ENCODE results near the gene PPL. TPM values are rescaled to one million over a fixed set of nuclear protein-coding genes. Genes with fewer than 3 reads are reported as not detected.

PPL gene
- total and polyA plus RNA-seq, 2 of the 8 experiments (the other 6 are each of a cell fraction or from before 2014, with no cell fraction given), result 11.3 to 29.5 TPM

- H3K14ac ChIP-seq (ENCODE audit: insufficient read length), result no peak overlapping the region
- H3K23ac ChIP-seq (ENCODE audit: insufficient read length), result no peak overlapping the region
- H3K18ac ChIP-seq (ENCODE audit: extremely low read depth, low read length), result no peak overlapping the region
- H2BK12ac ChIP-seq (ENCODE audit: low read depth, low read length), result no peak overlapping the region
- DNase-seq (ENCODE audit: low read depth in 1 of 2, low spot score in 2 of 2) (no peak), FAIRE-seq (no peak)
- no peak overlapping the region for H3K27ac ChIP-seq (ENCODE audit: low read depth, low read length)
- no peak overlapping the region for H3K4me3 ChIP-seq (ENCODE audit: extremely low read depth in 1 of 4, insufficient read depth in 2 of 4, low read depth in 3 of 4, low read length in 4 of 4)
- H3K23me2 ChIP-seq (ENCODE audit: low read depth, low read length), result no peaks in the 10 kb centered on the region
- no peak overlapping the region for H2AFZ ChIP-seq (ENCODE audit: low read length)
- no peak overlapping the region for H3K9ac ChIP-seq (replicated peaks in 1 of 4; ENCODE audit: extremely low read depth in 1 of 4, low read depth in 3 of 4, low read length in 3 of 4)
- H4K8ac ChIP-seq (ENCODE audit: extremely low read depth, insufficient read depth, low read length), result no peak overlapping the region
- no peak overlapping the region for H2BK15ac ChIP-seq (ENCODE audit: low read length)
- peaks cover 0 to 8% (median 2%) of the 10 kb centered on the region in 4 experiments; a peak in 3 of 8 replicates for H3K36me3 ChIP-seq (ENCODE audit: control insufficient read depth in 2 of 4, insufficient read depth in 4 of 4, low read length in 3 of 4)
- no peak overlapping the region for H2BK120ac ChIP-seq (replicated peaks; ENCODE audit: low read depth, low read length)
- no peak overlapping the region for H2BK20ac ChIP-seq (ENCODE audit: low read length)
- no peak overlapping the region for H2BK5ac ChIP-seq (ENCODE audit: low read depth, low read length)
- ChIA-PET CTCF (ENCODE audit: partially characterized antibody) (interaction anchor here (0.6 to 1.3 kb wide), 4 partner anchors 9 to 119 kb away, joined by 3 read pairs; no protein-coding TSS in a partner anchor), POLR2A (ENCODE audit: partially characterized antibody) (interaction anchor here (1.1 to 3.0 kb wide), 2 partner anchors 9 to 12 kb away, joined by 3 to 11 read pairs; no protein-coding TSS in a partner anchor)
- H2AK5ac ChIP-seq (ENCODE audit: low read depth, low read length), result no peak overlapping the region
- WGBS, 2 experiments (ENCODE audit: extremely low coverage in 1 of 2, insufficient coverage in 1 of 2, insufficient read length in 1 of 2, insufficient replicate concordance in 2 of 2, low coverage in 1 of 2, low lambda C conversion rate in 2 of 2, missing lambda C conversion rate in 1 of 2), result 82% methylated on average over 2 of the region's 2 CpGs; no CpG with 5 or more reads in 1 of the 2 experiments
- H3K4ac ChIP-seq (replicated peaks; ENCODE audit: insufficient read length, low read depth, low read length), result no peak overlapping the region
- H3K27me3 ChIP-seq (replicated peaks in 1 of 4; ENCODE audit: control insufficient read depth in 3 of 4, extremely low read depth in 1 of 4, insufficient read depth in 3 of 4, low read length in 3 of 4), result no peaks in the 10 kb centered on the region; a peak in 1 of 7 replicates
- H3K56ac ChIP-seq (replicated peaks; ENCODE audit: insufficient read length, low read depth, low read length), result no peak overlapping the region
- peaks cover 0 to 6% of the 10 kb centered on the region in 2 experiments; a peak in 2 of 4 replicates for H3K79me2 ChIP-seq (ENCODE audit: control insufficient read depth in 1 of 2, insufficient read depth in 2 of 2, low read length in 2 of 2)
- H4K91ac ChIP-seq (replicated peaks; ENCODE audit: insufficient read length, low read length), result no peak overlapping the region
- peaks cover 0 to 8% (median 3%) of the 10 kb centered on the region in 4 experiments; a peak in 4 of 7 replicates for H3K4me1 ChIP-seq (replicated peaks in 1 of 4; ENCODE audit: control insufficient read depth in 3 of 4, insufficient read depth in 4 of 4, low read length in 3 of 4)
- H4K20me1 ChIP-seq (replicated peaks in 1 of 2; ENCODE audit: control insufficient read depth in 1 of 2, insufficient read depth in 2 of 2, low read length in 2 of 2), result peaks cover 0 to 10% of the 10 kb centered on the region in 2 experiments
- H3K4me2 ChIP-seq (ENCODE audit: insufficient read depth in 1 of 2, low read depth in 2 of 2, low read length in 2 of 2), result no peak overlapping the region
- H4K5ac ChIP-seq (ENCODE audit: insufficient read length, low read depth, low read length), result no peak overlapping the region
- H3K79me1 ChIP-seq (ENCODE audit: low read depth, low read length), result peaks cover 4% of the 10 kb centered on the region
- peaks cover 4 to 5% of the 10 kb centered on the region in 2 experiments; a peak in 2 of 4 replicates for H3K9me3 ChIP-seq (ENCODE audit: insufficient read depth in 2 of 2, low read depth in 1 of 2, low read length in 1 of 2)
- TF ChIP-seq MAX (IDR thresholded peaks at IDR 0.05), result no peak
- TF ChIP-seq EZH2 (IDR thresholded peaks at IDR 0.05; ENCODE audit: low read depth, low read length, severe bottlenecking), result no peak
- no peak for TF ChIP-seq KDM1A (IDR thresholded peaks at IDR 0.05; ENCODE audit: borderline replicate concordance, low read length)
- no peak for TF ChIP-seq BRCA1 (IDR thresholded peaks at IDR 0.05; ENCODE audit: low read depth, low read length)
- TF ChIP-seq ATF2 (IDR thresholded peaks at IDR 0.05; ENCODE audit: low read length), result no peak
- TF ChIP-seq NRF1 (IDR thresholded peaks at IDR 0.05; ENCODE audit: low read depth, low read length), result no peak
- no peak for TF ChIP-seq POLR2A (IDR thresholded peaks at IDR 0.05; ENCODE audit: control extremely low read depth in 1 of 2, low read depth in 2 of 2, low read length in 2 of 2)
- no peak for TF ChIP-seq NANOG (IDR thresholded peaks at IDR 0.05; ENCODE audit: insufficient read depth, low read depth, low read length, poor library complexity, severe bottlenecking)
- TF ChIP-seq GABPA (IDR thresholded peaks at IDR 0.05; ENCODE audit: borderline replicate concordance, insufficient read depth, low read length), result no peak
Measured at GRCh38 chr16:4926928-4927327, 10.0 kb downstream of the PPL start.

All from H1 (cell line).